ENCODE results near the gene CHRNE. TPM values are rescaled to one million over a fixed set of nuclear protein-coding genes. Genes with fewer than 3 reads are reported as not detected.

Gene CHRNE
- total and polyA plus RNA-seq, 2 of the 4 experiments (the other 2 are of a cell fraction) = under 0.01 to 0.21 TPM

- no peak overlapping the region for H2BK120ac ChIP-seq (ENCODE audit: low read depth, low read length)
- no peaks in the 10 kb centered on the region for H3K9me3 ChIP-seq (ENCODE audit: control insufficient read depth, insufficient read depth, low read length)
- no peak overlapping the region for H4K8ac ChIP-seq (ENCODE audit: low read depth in 2 of 2, low read length in 2 of 2)
- no CpG with 5 or more reads among the region's 1 CpG for WGBS, 2 experiments (ENCODE audit: extremely low coverage in 2 of 2, insufficient read length in 1 of 2)
- H4K20me1 ChIP-seq (ENCODE audit: insufficient read depth, low read length) = no peaks in the 10 kb centered on the region
- no peak overlapping the region for H2BK20ac ChIP-seq (ENCODE audit: low read depth, low read length)
- no peaks in the 10 kb centered on the region for H3K36me3 ChIP-seq (ENCODE audit: control insufficient read depth, insufficient read depth, low read length)
- H3K4me2 ChIP-seq (ENCODE audit: low read depth, low read length) = no peak overlapping the region
- no peak overlapping the region for H2AK5ac ChIP-seq (ENCODE audit: low read depth, low read length)
- ChIA-PET POLR2A (ENCODE audit: unreplicated experiment) (interaction anchor here (0.6 kb wide), 1 partner anchor 21 kb away, joined by 14 read pairs; no protein-coding TSS in a partner anchor), CTCF (no interaction called here)
- no peaks in the 10 kb centered on the region for H3K27me3 ChIP-seq (ENCODE audit: control insufficient read depth, insufficient read depth, low read length)
- H3K9me1 ChIP-seq (ENCODE audit: insufficient read depth, low read length) = no peaks in the 10 kb centered on the region
- H4K91ac ChIP-seq (ENCODE audit: insufficient read depth, low read depth, low read length) = no peak overlapping the region
- H3K79me1 ChIP-seq (ENCODE audit: low read depth in 1 of 2, low read length in 2 of 2) = no peaks in the 10 kb centered on the region
- no peak overlapping the region for H3K4me3 ChIP-seq (ENCODE audit: insufficient read depth, low read depth, low read length)
- no peak overlapping the region for H2BK5ac ChIP-seq (ENCODE audit: low read depth, low read length, poor library complexity, severe bottlenecking)
- no peak overlapping the region for H3K9ac ChIP-seq (ENCODE audit: low read depth, low read length)
- BruUV-seq (replicated peaks) = no TSS peak
- no peak overlapping the region for H2BK15ac ChIP-seq (ENCODE audit: low read depth, low read length)
- intact Hi-C loops (cut with micrococcal nuclease) = no loop called here
- no peak for TF ChIP-seq RCOR1 (IDR thresholded peaks at IDR 0.05; ENCODE audit: insufficient replicate concordance, low read length)
- TF ChIP-seq POLR2A (IDR thresholded peaks at IDR 0.05; ENCODE audit: low read depth, low read length) = no peak
- no peak for TF ChIP-seq MAFK (IDR thresholded peaks at IDR 0.05; ENCODE audit: low read depth, low read length)
- TF ChIP-seq USF2 (IDR thresholded peaks at IDR 0.05; ENCODE audit: low read depth, low read length) = no peak
- TF ChIP-seq MAZ (IDR thresholded peaks at IDR 0.05; ENCODE audit: borderline replicate concordance, low read depth, low read length) = no peak
- TF ChIP-seq FOS (IDR thresholded peaks at IDR 0.05; ENCODE audit: low read depth, low read length) = no peak
- TF ChIP-seq ELK1 (IDR thresholded peaks at IDR 0.05; ENCODE audit: borderline replicate concordance, low read depth, low read length) = no peak
- no peak for TF ChIP-seq RAD21 (IDR thresholded peaks at IDR 0.05; ENCODE audit: low read length)
- TF ChIP-seq MXI1 (IDR thresholded peaks at IDR 0.05; ENCODE audit: borderline replicate concordance, low read depth, low read length) = no peak
- TF ChIP-seq SMC3 (IDR thresholded peaks at IDR 0.05; ENCODE audit: low read depth, low read length) = no peak
- TF ChIP-seq CTCF (conservative IDR thresholded peaks at IDR 0.05; ENCODE audit: low read depth, low read length) = no peak
- no peak for TF ChIP-seq CHD1 (IDR thresholded peaks at IDR 0.05; ENCODE audit: low read depth, low read length)
- TF ChIP-seq RFX5 (IDR thresholded peaks at IDR 0.05; ENCODE audit: low read depth, low read length) = no peak
- no peak for TF ChIP-seq CEBPB (IDR thresholded peaks at IDR 0.05; ENCODE audit: low read depth, low read length)
- no peak for TF ChIP-seq BHLHE40 (IDR thresholded peaks at IDR 0.05; ENCODE audit: low read depth, low read length)
- no peak for TF ChIP-seq NFE2L2 (IDR thresholded peaks at IDR 0.05; ENCODE audit: low read depth, low read length)
- in situ Hi-C loops (cut with MboI; ENCODE audit: low sequenced_read_pairs) = loop anchor here (10.0 kb wide), 1 partner anchor 141 kb away; no protein-coding TSS in a partner anchor
- no peak overlapping the region for H2AK9ac ChIP-seq (replicated peaks; ENCODE audit: low read depth, low read length, poor library complexity)
- no peak overlapping the region for H3K27ac ChIP-seq (ENCODE audit: insufficient read depth, low read length)
- no peak overlapping the region for H3K56ac ChIP-seq (ENCODE audit: extremely low read depth, insufficient read depth, low read length)
- H2AFZ ChIP-seq (replicated peaks; ENCODE audit: low read length, poor library complexity) = no peak overlapping the region
- H3K4me1 ChIP-seq (ENCODE audit: control insufficient read depth, insufficient read depth, low read length) = no peaks in the 10 kb centered on the region
- H3K14ac ChIP-seq (replicated peaks; ENCODE audit: low read depth, low read length) = no peak overlapping the region
- H4K5ac ChIP-seq (ENCODE audit: low read depth, low read length) = no peak overlapping the region
- dilution Hi-C loops (cut with HindIII; ENCODE audit: low sequenced_read_pairs, unreplicated experiment) = no loop called here
- H3K4ac ChIP-seq (ENCODE audit: low read depth, low read length) = no peak overlapping the region
- no peak overlapping the region for H3K18ac ChIP-seq (ENCODE audit: low read depth, low read length)
- ATAC-seq (ENCODE audit: low read depth) (no peak), DNase-seq (peak; percentile 19)
- no peak overlapping the region for H3K23ac ChIP-seq (ENCODE audit: low read depth, low read length)
Observed at GRCh38 chr17:4913994-4914393, 11.1 kb upstream of the CHRNE start.
